ENCODE results near the gene NEO1. TPM values are rescaled to one million over a fixed set of nuclear protein-coding genes. Genes with fewer than 3 reads are reported as not detected.

NEO1 gene
- total RNA-seq, 1 experiment from 2014 or later: 41.8 TPM

- H4K91ac ChIP-seq (ENCODE audit: insufficient read length, low read depth, low read length): no peak overlapping the region
Measured at GRCh38 chr15:73344056-73344455, 291.8 kb downstream of the NEO1 start.

More at GRCh38 chr15:73344056-73344455, 291.8 kb downstream of the NEO1 start:
- Mint-ChIP-seq H3K27ac (no peak overlapping the region), H3K4me1 (peaks cover 10 to 12% of the 10 kb centered on the region in 2 experiments), H3K27me3 (ENCODE audit: low read depth) (no peaks in the 10 kb centered on the region; the same call in 1 of the 2 replicates), H3K4me3 (no peak overlapping the region), H3K9me3 (no peaks in the 10 kb centered on the region; a peak in 1 of 5 replicates), H3K36me3 (ENCODE audit: insufficient read depth in 1 of 3, low read depth in 3 of 3) (peaks cover 19 to 23% (median 19%) of the 10 kb centered on the region in 3 experiments; a peak in 6 of 7 replicates)
- H3K4ac ChIP-seq (ENCODE audit: low read depth, low read length): no peak overlapping the region
- H3K27me3 ChIP-seq (ENCODE audit: insufficient read depth, low read length): no peaks in the 10 kb centered on the region
- H3K23me2 ChIP-seq (ENCODE audit: insufficient read length, low read depth, low read length, poor library complexity, severe bottlenecking): no peaks in the 10 kb centered on the region
- no peak overlapping the region for H2BK20ac ChIP-seq (ENCODE audit: low read depth, low read length, poor library complexity, severe bottlenecking)
- whole genome bisulfite sequencing (ENCODE audit: extremely low coverage, insufficient read length, low lambda C conversion rate): no CpG with 5 or more reads among the region's 3 CpGs
- no peak overlapping the region for H3T11ph ChIP-seq (ENCODE audit: low read length)
- H3K9me3 ChIP-seq (ENCODE audit: control insufficient read depth, low read depth, low read length): no peaks in the 10 kb centered on the region
- H3K79me2 ChIP-seq (ENCODE audit: insufficient read depth, low read length): no peaks in the 10 kb centered on the region
- H3K27ac ChIP-seq (ENCODE audit: insufficient read length, low read depth, low read length): no peak overlapping the region
- H3K79me1 ChIP-seq (ENCODE audit: insufficient read depth, low read depth, low read length, poor library complexity, severe bottlenecking): peaks cover 4% of the 10 kb centered on the region
- no peak overlapping the region for H3K56ac ChIP-seq (ENCODE audit: insufficient read length, low read depth, low read length)
- no peak overlapping the region for H4K8ac ChIP-seq (replicated peaks; ENCODE audit: insufficient read length, low read depth, low read length)
- DNase-seq: no peak
- H2BK15ac ChIP-seq (ENCODE audit: low read depth, low read length): no peak overlapping the region
- H2BK120ac ChIP-seq (ENCODE audit: low read depth, low read length, poor library complexity, severe bottlenecking): no peak overlapping the region
- no peak overlapping the region for H2BK12ac ChIP-seq (ENCODE audit: insufficient read length, low read depth, low read length)
- H3K4me1 ChIP-seq (ENCODE audit: insufficient read depth, low read length): peaks cover 3% of the 10 kb centered on the region; the same call in 1 of the 2 replicates
- no peak overlapping the region for H3K23ac ChIP-seq (ENCODE audit: insufficient read length, low read depth, low read length)
- no peak overlapping the region for H4K5ac ChIP-seq (ENCODE audit: insufficient read length, low read depth, low read length)
- no peak overlapping the region for H3K18ac ChIP-seq (ENCODE audit: insufficient read length, low read depth, low read length)
- no peak overlapping the region for H3K9ac ChIP-seq (ENCODE audit: extremely low read depth, insufficient read length, low read length)
- no peak overlapping the region for H2AK5ac ChIP-seq (ENCODE audit: insufficient read length, low read length)
- no peak overlapping the region for H2BK5ac ChIP-seq (ENCODE audit: insufficient read length, low read length)
- H4K20me1 ChIP-seq (ENCODE audit: control insufficient read depth, insufficient read depth, insufficient read length): peaks cover 5% of the 10 kb centered on the region
- no peak for TF ChIP-seq CTCF (conservative IDR thresholded peaks at IDR 0.05)
- no peak overlapping the region for H3K14ac ChIP-seq (ENCODE audit: insufficient read depth, low read length)
- no peak overlapping the region for H2AFZ ChIP-seq (ENCODE audit: low read length)
- no peak overlapping the region for H3K4me2 ChIP-seq (ENCODE audit: insufficient read depth, insufficient read length, low read length)

All from H9 (cell line).